ENCODE measurements around the gene NEGR1.

The NEGR1 gene

GRCh38 chr1:72280131-72280530 lies 2.2 kb downstream of the NEGR1 start:
- H3K4me3 ChIP-seq (ENCODE audit: low read length, poor library complexity, severe bottlenecking): peak overlapping the region; percentile 99
- H3K9me2 ChIP-seq (replicated peaks; ENCODE audit: low read depth, low read length): no peaks in the 10 kb centered on the region
- TF ChIP-seq EZH2phosphoT487 (IDR thresholded peaks at IDR 0.05; ENCODE audit: borderline replicate concordance) (no peak), CTCF (conservative IDR thresholded peaks at IDR 0.05; ENCODE audit: low read length) (no peak)
- 0 out of 2 replicates have a peak overlapping the region, but pooled peaks have one; percentile 4 for H2AFZ ChIP-seq (ENCODE audit: low read length)
- H3K9me3 ChIP-seq (ENCODE audit: insufficient read depth, low read depth, low read length): no peaks in the 10 kb centered on the region
- H3K9ac ChIP-seq (ENCODE audit: low read depth, low read length, poor library complexity, severe bottlenecking): peak overlapping the region; percentile 1
- no peaks in the 10 kb centered on the region for H3K79me2 ChIP-seq (ENCODE audit: insufficient read depth, low read length)
- no peaks in the 10 kb centered on the region for H3K36me3 ChIP-seq (ENCODE audit: insufficient read depth, low read length)
- H3K4me2 ChIP-seq (ENCODE audit: low read depth, low read length, poor library complexity, severe bottlenecking): peak overlapping the region; percentile 72
- H3K4me1 ChIP-seq (ENCODE audit: insufficient read depth, low read length, poor library complexity, severe bottlenecking): peaks cover 41% of the 10 kb centered on the region
- H3F3A ChIP-seq (ENCODE audit: low read depth): peaks cover 6% of the 10 kb centered on the region; the same call in 1 of the 2 replicates
- no peaks in the 10 kb centered on the region for H4K20me1 ChIP-seq (ENCODE audit: insufficient read depth, low read length, poor library complexity, severe bottlenecking)
- H3K27me3 ChIP-seq (ENCODE audit: insufficient read depth, low read length, poor library complexity, severe bottlenecking): no peaks in the 10 kb centered on the region

GRCh38 chr1:72278461-72278860 lies 3.9 kb downstream of the NEGR1 start:
- TF ChIP-seq CTCF (conservative IDR thresholded peaks at IDR 0.05; ENCODE audit: low read length) (no peak), EZH2phosphoT487 (IDR thresholded peaks at IDR 0.05; ENCODE audit: borderline replicate concordance) (no peak)
- Histone ChIP-seq H2AFZ (ENCODE audit: low read length) (no peak overlapping the region), H3K9me3 (ENCODE audit: insufficient read depth, low read depth, low read length) (no peaks in the 10 kb centered on the region), H3K27me3 (ENCODE audit: insufficient read depth, low read length, poor library complexity, severe bottlenecking) (no peaks in the 10 kb centered on the region), H3K4me1 (ENCODE audit: insufficient read depth, low read length, poor library complexity, severe bottlenecking) (peaks cover 37% of the 10 kb centered on the region), H3K79me2 (ENCODE audit: insufficient read depth, low read length) (no peaks in the 10 kb centered on the region), H3K9ac (ENCODE audit: low read depth, low read length, poor library complexity, severe bottlenecking) (no peak overlapping the region), H3F3A (ENCODE audit: low read depth) (peaks cover 6% of the 10 kb centered on the region; the same call in 1 of the 2 replicates), H3K9me2 (replicated peaks; ENCODE audit: low read depth, low read length) (no peaks in the 10 kb centered on the region), H4K20me1 (ENCODE audit: insufficient read depth, low read length, poor library complexity, severe bottlenecking) (no peaks in the 10 kb centered on the region), H3K4me2 (ENCODE audit: low read depth, low read length, poor library complexity, severe bottlenecking) (peak overlapping the region; percentile 72), H3K4me3 (ENCODE audit: low read length, poor library complexity, severe bottlenecking) (peak overlapping the region; percentile 5), H3K36me3 (ENCODE audit: insufficient read depth, low read length) (no peaks in the 10 kb centered on the region)

- no peaks in the 10 kb centered on the region for H3F3A ChIP-seq (ENCODE audit: low read depth)
- H3K36me3 ChIP-seq (ENCODE audit: insufficient read depth, low read length): no peaks in the 10 kb centered on the region
- no peak overlapping the region for H3K4me3 ChIP-seq (ENCODE audit: low read length, poor library complexity, severe bottlenecking)
- no peak overlapping the region for H2AFZ ChIP-seq (ENCODE audit: low read length)
- no peaks in the 10 kb centered on the region for H3K79me2 ChIP-seq (ENCODE audit: insufficient read depth, low read length)
- no peak overlapping the region for H3K4me2 ChIP-seq (ENCODE audit: low read depth, low read length, poor library complexity, severe bottlenecking)
- H3K9me2 ChIP-seq (replicated peaks; ENCODE audit: low read depth, low read length): no peaks in the 10 kb centered on the region
- TF ChIP-seq CTCF (conservative IDR thresholded peaks at IDR 0.05; ENCODE audit: low read length) (no peak), EZH2phosphoT487 (IDR thresholded peaks at IDR 0.05; ENCODE audit: borderline replicate concordance) (no peak)
- H3K4me1 ChIP-seq (ENCODE audit: insufficient read depth, low read length, poor library complexity, severe bottlenecking): no peaks in the 10 kb centered on the region
- no peak overlapping the region for H3K9ac ChIP-seq (ENCODE audit: low read depth, low read length, poor library complexity, severe bottlenecking)
- H3K9me3 ChIP-seq (ENCODE audit: insufficient read depth, low read depth, low read length): no peaks in the 10 kb centered on the region
- H3K27me3 ChIP-seq (ENCODE audit: insufficient read depth, low read length, poor library complexity, severe bottlenecking): no peaks in the 10 kb centered on the region
- no peaks in the 10 kb centered on the region for H4K20me1 ChIP-seq (ENCODE audit: insufficient read depth, low read length, poor library complexity, severe bottlenecking)
These were observed 10.7 kb downstream of the NEGR1 start for GRCh38 chr1:72271555-72272085.

All from Loucy (cell line).